HG03196 (cell line): ENCODE data around the gene TTC33.
"Not testable (repeated sequence)": the region's sequence is repeated elsewhere in the genome, so short reads cannot be mapped to it uniquely, and the experiment has no call there.

ENCODE experiments used
- ATAC-seq: cut with Tn5 transposase; IDR thresholded peaks from one replicate; pipeline ENCODE4 v1.9.1; 2021; ENCODE audit not compliant: unreplicated experiment

The TTC33 gene

GRCh38 chr5:40656091-40656490 lies 99.7 kb downstream of the TTC33 start:
- ATAC-seq, result not testable (repeated sequence)

GRCh38 chr5:40655138-40655537 lies 100.6 kb downstream of the TTC33 start:
- ATAC-seq, result no peak

GRCh38 chr5:40654377-40654991 lies 101.3 kb downstream of the TTC33 start:
- ATAC-seq, result no peak

- ATAC-seq, result no peak
These were observed 102.3 kb downstream of the TTC33 start for GRCh38 chr5:40653221-40654022.

GRCh38 chr5:40652441-40653220 lies 103.1 kb downstream of the TTC33 start:
- no peak for ATAC-seq

- ATAC-seq, result no peak
These were observed 104.6 kb downstream of the TTC33 start for GRCh38 chr5:40651201-40651600.

- no peak for ATAC-seq
These were observed 106.2 kb downstream of the TTC33 start for GRCh38 chr5:40649463-40650030.

- ATAC-seq, result no peak
These were observed 107.6 kb downstream of the TTC33 start for GRCh38 chr5:40648150-40648549.

- ATAC-seq, result no peak
These were observed 109.5 kb downstream of the TTC33 start for GRCh38 chr5:40646266-40646665.

GRCh38 chr5:40639531-40639930 lies 116.2 kb downstream of the TTC33 start:
- ATAC-seq, result not testable (repeated sequence)

GRCh38 chr5:40634593-40634992 lies 121.2 kb downstream of the TTC33 start:
- ATAC-seq, result no peak

GRCh38 chr5:40634154-40634553 lies 121.6 kb downstream of the TTC33 start:
- ATAC-seq, result no peak

GRCh38 chr5:40631236-40631635 lies 124.5 kb downstream of the TTC33 start:
- ATAC-seq, result no peak

- ATAC-seq, result no peak
These were observed 125.6 kb downstream of the TTC33 start for GRCh38 chr5:40630126-40630525.

GRCh38 chr5:40628407-40628806 lies 127.4 kb downstream of the TTC33 start:
- no peak for ATAC-seq

- ATAC-seq, result no peak
These were observed 128.1 kb downstream of the TTC33 start for GRCh38 chr5:40627706-40628105.

GRCh38 chr5:40626801-40627200 lies 129.0 kb downstream of the TTC33 start:
- no peak for ATAC-seq

GRCh38 chr5:40623480-40624420 lies 132.0 kb downstream of the TTC33 start:
- ATAC-seq, result no peak

- ATAC-seq, result no peak
These were observed 133.1 kb downstream of the TTC33 start for GRCh38 chr5:40622463-40623252.

- no peak for ATAC-seq
These were observed 136.3 kb downstream of the TTC33 start for GRCh38 chr5:40619421-40619820.
